Testis (tissue), 3 donors: ENCODE results near the gene NKD1. TPM values are rescaled to one million over a fixed set of nuclear protein-coding genes. Genes with fewer than 3 reads are reported as not detected.

Experiments used
- DNase-seq: peaks from one replicate; pipeline ENCODE4 v3.0.0-alpha.2; 2019
- H3K27ac ChIP-seq, 2 donors: fragments of 200-600 bp; sonication (generic); one replicate each; pipeline ENCODE4 v1.5.1; 2019
- H3K27me3 ChIP-seq: fragments of 200-600 bp; sonication (generic); one replicate; pipeline ENCODE4 v1.5.1; 2019
- H3K36me3 ChIP-seq: fragments of 200-600 bp; sonication (generic); one replicate; pipeline ENCODE4 v1.5.1; 2017; ENCODE audit warnings: low read depth; ENCODE audit errors: missing control alignments
- H3K4me1 ChIP-seq: fragments of 200-600 bp; sonication (generic); one replicate; pipeline ENCODE4 v1.5.1; 2019
- H3K4me3 ChIP-seq, 2 donors: fragments of 200-600 bp; sonication (generic); one replicate each; pipeline ENCODE4 v1.5.1; 2017 to 2019
- H3K9me3 ChIP-seq: fragments of 200-600 bp; sonication (generic); one replicate; pipeline ENCODE4 v1.5.1; 2017
- POLR2A ChIP-seq: fragments of 450-650 bp; IDR thresholded peaks from one replicate; pipeline ENCODE4 v1.6.1; 2017; ENCODE audit warnings: antibody characterized with exemption, mild to moderate bottlenecking, moderate library complexity
- WGBS, 2 donors: methylation state at CpG; one replicate each; pipeline ENCODE4 v1.1.5; 2018; 5-methylcytosine and 5-hydroxymethylcytosine counted together
- intact Hi-C: fragments of 100-400 bp; cut with DNase I; formaldehyde crosslinking; loops from one replicate; pipeline ENCODE4 v1.15.1; 2023; ENCODE audit warnings: low total_unique reads
- polyA plus RNA-seq: library from polyadenylated mRNA; stranded (reverse); fragments of 350-450 nt; fragmentation: Illumina TruSeq; extraction: RNeasy Lipid Tissue Mini Kit (QIAGEN cat#74804); gene quantifications from one replicate; pipeline ENCODE4 v1.2.3, GENCODE V29; 2014; ENCODE audit warnings: low read depth, low replicate concordance; ENCODE audit not compliant: insufficient read depth
- total RNA-seq, 2 donors: library from RNA; depleted of rRNA; stranded (reverse); fragments of >200 nt; gene quantifications; one replicate each; pipeline ENCODE4 v1.2.3, GENCODE V29; 2016
- TF ChIP-seq, protein P1 (sequence below), 3 experiments: fragments of 450-650 bp in 2 of 3; fragments of 200-600 bp in 1 of 3; sonication (generic) in 1 of 3; IDR thresholded peaks; one replicate each; pipeline ENCODE4 v1.5.1; 2016 to 2019; ENCODE audit warnings: antibody characterized with exemption in 3 of 3, mild to moderate bottlenecking in 2 of 3, moderate library complexity in 1 of 3

NKD1 gene
- total and polyA plus RNA-seq, 3 donors from 2014 or later, result 5.9 to 14.4 (median 8.4) TPM

DNA sequence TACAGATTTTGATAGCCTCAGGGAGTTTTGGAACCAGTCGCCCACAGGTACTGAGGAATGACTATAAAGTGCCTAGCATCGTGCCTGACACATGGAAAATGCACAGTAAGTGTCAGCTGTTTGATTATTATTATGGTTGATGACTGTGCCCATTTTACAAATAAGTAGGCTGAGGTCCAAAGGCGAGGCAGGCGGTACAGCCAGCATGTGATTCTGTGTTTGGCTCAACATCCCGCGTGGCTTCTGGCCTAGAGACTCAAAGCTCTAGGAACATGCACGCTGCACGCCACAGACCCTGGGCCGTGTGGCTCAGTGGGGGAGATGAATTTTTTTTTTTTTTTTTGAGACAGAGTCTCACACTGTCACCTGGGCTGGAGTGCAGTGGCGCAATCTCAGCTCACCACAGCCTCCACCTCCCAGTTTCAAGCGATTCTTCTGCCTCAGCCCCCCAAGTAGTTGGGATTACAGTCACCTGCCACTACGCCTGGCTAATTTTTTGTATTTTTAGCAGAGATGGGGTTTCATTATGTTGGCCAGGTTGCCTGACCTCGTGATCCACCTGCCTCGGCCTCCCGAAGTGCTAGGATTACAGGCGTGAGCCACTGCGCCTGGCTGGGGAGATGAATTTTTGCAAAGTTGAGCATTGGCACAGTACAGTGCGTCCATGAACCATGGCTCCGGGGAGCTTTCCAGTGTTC, 57.7 kb downstream of the NKD1 start:
- no peak overlapping the region for H3K27ac ChIP-seq
- intact Hi-C loops, result no loop called here
- no peak overlapping the region for H3K4me3 ChIP-seq
- no peak for TF ChIP-seq POLR2A
- TF ChIP-seq, protein P1, sequence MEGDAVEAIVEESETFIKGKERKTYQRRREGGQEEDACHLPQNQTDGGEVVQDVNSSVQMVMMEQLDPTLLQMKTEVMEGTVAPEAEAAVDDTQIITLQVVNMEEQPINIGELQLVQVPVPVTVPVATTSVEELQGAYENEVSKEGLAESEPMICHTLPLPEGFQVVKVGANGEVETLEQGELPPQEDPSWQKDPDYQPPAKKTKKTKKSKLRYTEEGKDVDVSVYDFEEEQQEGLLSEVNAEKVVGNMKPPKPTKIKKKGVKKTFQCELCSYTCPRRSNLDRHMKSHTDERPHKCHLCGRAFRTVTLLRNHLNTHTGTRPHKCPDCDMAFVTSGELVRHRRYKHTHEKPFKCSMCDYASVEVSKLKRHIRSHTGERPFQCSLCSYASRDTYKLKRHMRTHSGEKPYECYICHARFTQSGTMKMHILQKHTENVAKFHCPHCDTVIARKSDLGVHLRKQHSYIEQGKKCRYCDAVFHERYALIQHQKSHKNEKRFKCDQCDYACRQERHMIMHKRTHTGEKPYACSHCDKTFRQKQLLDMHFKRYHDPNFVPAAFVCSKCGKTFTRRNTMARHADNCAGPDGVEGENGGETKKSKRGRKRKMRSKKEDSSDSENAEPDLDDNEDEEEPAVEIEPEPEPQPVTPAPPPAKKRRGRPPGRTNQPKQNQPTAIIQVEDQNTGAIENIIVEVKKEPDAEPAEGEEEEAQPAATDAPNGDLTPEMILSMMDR (IDR thresholded peaks at IDR 0.05), result no peak
- peaks cover 39% of the 10 kb centered on the region for H3K4me1 ChIP-seq
- DNase-seq, result no peak
- H3K9me3 ChIP-seq, result no peaks in the 10 kb centered on the region
- no peaks in the 10 kb centered on the region for H3K36me3 ChIP-seq
- H3K27me3 ChIP-seq, result no peaks in the 10 kb centered on the region
- 85 to 88% methylated on average over 18 to 19 of the region's 19 CpGs for WGBS, 2 donors

DNA sequence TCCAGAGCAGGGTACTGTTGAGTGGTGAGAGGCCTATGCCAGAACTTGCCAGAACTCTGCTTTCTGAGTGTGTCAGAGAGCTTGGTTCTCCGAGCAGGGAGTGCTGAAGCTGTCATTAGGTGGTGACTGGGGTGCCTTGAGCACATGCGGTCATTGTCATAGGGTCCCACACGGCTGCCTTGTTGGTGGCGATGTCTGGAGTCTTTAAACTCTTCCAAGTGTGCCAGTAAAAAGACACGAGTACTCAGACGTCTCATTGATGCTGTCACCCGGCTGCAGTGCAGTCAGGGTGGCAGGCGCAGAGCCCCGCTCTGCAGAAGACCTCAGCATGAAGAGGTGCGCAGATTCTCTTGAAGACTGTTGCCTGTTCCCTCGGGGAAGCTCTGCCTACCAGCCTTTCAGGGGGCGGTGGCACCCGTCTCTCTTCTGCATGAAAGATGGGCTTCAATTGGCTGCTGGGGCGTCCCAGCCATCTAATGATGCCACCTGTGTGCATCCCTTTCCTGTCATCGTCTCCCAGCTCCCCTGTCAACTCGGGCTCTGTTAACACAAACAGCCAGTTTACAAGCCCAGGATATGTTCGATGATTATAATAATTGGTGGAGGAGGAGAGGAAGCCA, 58.3 kb downstream of the NKD1 start:
- DNase-seq, result no peak
- intact Hi-C loops, result no loop called here
- WGBS, 2 donors, result 89 to 91% methylated on average over 17 of the region's 17 CpGs
- Histone ChIP-seq H3K36me3 (no peaks in the 10 kb centered on the region), H3K4me1 (peaks cover 34% of the 10 kb centered on the region), H3K27me3 (no peaks in the 10 kb centered on the region), H3K4me3 (no peak overlapping the region), H3K27ac (peak overlapping the region in 1 of 2 donors; percentile 24), H3K9me3 (no peaks in the 10 kb centered on the region)
- TF ChIP-seq POLR2A, result no peak
- TF ChIP-seq, protein P1 (IDR thresholded peaks at IDR 0.05), result no peak

DNA sequence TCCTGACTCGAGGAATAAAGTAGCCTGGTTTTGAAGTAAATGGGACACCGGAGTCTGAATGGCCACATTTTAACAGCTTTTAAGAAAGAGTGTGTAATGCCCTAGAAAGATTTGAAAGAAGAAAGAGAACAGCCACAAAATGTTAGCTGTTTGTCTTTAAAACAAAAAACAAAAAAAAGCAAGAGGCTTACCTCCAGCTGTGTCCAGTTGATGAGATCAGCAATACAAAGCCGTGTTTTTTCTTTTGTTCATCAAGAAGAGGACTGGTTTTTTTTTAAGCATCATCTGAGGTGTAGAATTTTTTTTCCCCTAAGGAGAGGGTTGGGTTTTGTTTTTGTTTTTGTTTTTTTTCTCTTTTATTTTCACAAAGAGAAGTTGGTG, 58.8 kb downstream of the NKD1 start:
- Histone ChIP-seq H3K36me3 (no peaks in the 10 kb centered on the region), H3K27me3 (no peaks in the 10 kb centered on the region), H3K9me3 (no peaks in the 10 kb centered on the region), H3K4me1 (peaks cover 29% of the 10 kb centered on the region), H3K27ac (peak overlapping the region in 1 of 2 donors; percentile 24), H3K4me3 (no peak overlapping the region)
- TF ChIP-seq POLR2A, result no peak
- TF ChIP-seq, protein P1 (IDR thresholded peaks at IDR 0.05), result no peak
- DNase-seq, result no peak
- WGBS, 2 donors, result 65 to 68% methylated on average over 3 of the region's 3 CpGs
- intact Hi-C loops, result no loop called here

DNA sequence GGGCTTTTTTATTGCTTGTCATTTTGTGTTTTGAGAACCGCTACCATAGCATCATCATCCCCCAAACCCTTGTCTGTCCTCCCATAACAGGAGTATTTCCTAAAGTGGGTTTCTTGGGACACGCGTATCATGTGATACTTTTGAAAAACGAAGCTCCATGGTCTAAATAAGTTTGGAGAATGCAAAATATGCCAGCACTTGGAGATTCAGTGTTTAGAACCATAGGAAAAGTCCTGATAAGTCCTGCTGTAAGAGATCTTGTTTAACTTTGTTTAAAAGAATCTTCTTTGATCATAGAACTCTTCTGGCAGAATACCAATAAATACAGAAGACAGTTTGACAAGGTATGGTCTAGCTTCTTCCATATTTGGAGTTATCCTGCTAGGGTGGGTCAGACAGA, 59.3 kb downstream of the NKD1 start:
- no peaks in the 10 kb centered on the region for H3K27me3 ChIP-seq
- intact Hi-C loops, result no loop called here
- H3K27ac ChIP-seq, result no peak overlapping the region
- no peaks in the 10 kb centered on the region for H3K36me3 ChIP-seq
- H3K4me3 ChIP-seq, result no peak overlapping the region
- peaks cover 25% of the 10 kb centered on the region for H3K4me1 ChIP-seq
- no peaks in the 10 kb centered on the region for H3K9me3 ChIP-seq
- 80 to 81% methylated on average over 4 of the region's 4 CpGs for WGBS, 2 donors
- no peak for TF ChIP-seq POLR2A
- TF ChIP-seq, protein P1 (IDR thresholded peaks at IDR 0.05), result no peak
- no peak for DNase-seq
